Loucy (cell line): ENCODE measurements around the gene TRIB2.

Source experiments
- H2AFZ ChIP-seq: fragments of 200-600 bp; sonication (generic); 2 replicates; pipeline ENCODE4 v1.6.0; 2016; ENCODE audit warnings: antibody characterized with exemption, mild to moderate bottlenecking, low read length, moderate library complexity
- H3F3A ChIP-seq: fragments of 200-600 bp; 2 replicates; pipeline ENCODE4 v1.6.0; 2016; ENCODE audit warnings: antibody characterized with exemption, low read depth, mild to moderate bottlenecking
- H3K27me3 ChIP-seq: fragments of 200-600 bp; sonication (generic); 2 replicates; pipeline ENCODE4 v1.6.1; 2014; ENCODE audit warnings: low read length, mild to moderate bottlenecking; ENCODE audit not compliant: insufficient read depth, poor library complexity, severe bottlenecking
- H3K36me3 ChIP-seq: fragments of 200-600 bp; sonication (generic); 2 replicates; pipeline ENCODE4 v1.6.1; 2016; ENCODE audit warnings: low read length; ENCODE audit not compliant: insufficient read depth
- H3K4me1 ChIP-seq: fragments of 200-600 bp; sonication (generic); 2 replicates; pipeline ENCODE4 v1.5.1; 2014; ENCODE audit warnings: low read length, mild to moderate bottlenecking; ENCODE audit not compliant: insufficient read depth, poor library complexity, severe bottlenecking
- H3K4me2 ChIP-seq: fragments of 200-600 bp; sonication (generic); 2 replicates; pipeline ENCODE4 v1.6.0; 2014; ENCODE audit warnings: antibody characterized with exemption, low read length, low read depth, mild to moderate bottlenecking; ENCODE audit not compliant: poor library complexity, severe bottlenecking
- H3K4me3 ChIP-seq: fragments of 200-600 bp; sonication (generic); 2 replicates; pipeline ENCODE4 v1.5.1; 2014; ENCODE audit warnings: low read length, mild to moderate bottlenecking, mixed read lengths; ENCODE audit not compliant: poor library complexity, severe bottlenecking
- H3K79me2 ChIP-seq: fragments of 200-600 bp; sonication (generic); 2 replicates; pipeline ENCODE4 v1.6.1; 2014; ENCODE audit warnings: low read length; ENCODE audit not compliant: insufficient read depth
- H3K9ac ChIP-seq: fragments of 200-600 bp; sonication (generic); 2 replicates; pipeline ENCODE4 v1.6.0; 2014; ENCODE audit warnings: mild to moderate bottlenecking, low read depth, low read length, moderate library complexity; ENCODE audit not compliant: poor library complexity, severe bottlenecking
- H3K9me2 ChIP-seq: fragments of 200-600 bp; sonication (generic); replicated peaks from 2 replicates; pipeline ENCODE4 v1.6.1; 2016; ENCODE audit warnings: low read depth, low read length, mixed read lengths
- H3K9me3 ChIP-seq: fragments of 200-600 bp; sonication (generic); 2 replicates; pipeline ENCODE4 v1.6.1; 2014; ENCODE audit warnings: mild to moderate bottlenecking, antibody characterized with exemption, low read length, low read depth; ENCODE audit not compliant: insufficient read depth
- H4K20me1 ChIP-seq: fragments of 200-600 bp; sonication (generic); 2 replicates; pipeline ENCODE4 v1.6.0; 2014; ENCODE audit warnings: antibody characterized with exemption, low read length, mild to moderate bottlenecking; ENCODE audit not compliant: insufficient read depth, poor library complexity, severe bottlenecking
- EZH2phosphoT487 ChIP-seq: fragments of 200-600 bp; IDR thresholded peaks from 2 replicates; pipeline ENCODE4 v1.6.1; 2018; ENCODE audit warnings: antibody characterized with exemption, mild to moderate bottlenecking, moderate library complexity, borderline replicate concordance
- TF ChIP-seq, protein P1 (sequence below): fragments of 200-600 bp; sonication (generic); conservative IDR thresholded peaks from 2 replicates; pipeline ENCODE4 v1.5.1; 2014; ENCODE audit warnings: mild to moderate bottlenecking, antibody characterized with exemption, low read length

Gene TRIB2

GRCh38 chr2:12737738-12738485 lies 21.2 kb downstream of the TRIB2 start:
- Histone ChIP-seq H4K20me1 (peaks cover 10% of the 10 kb centered on the region), H3K9me2 (no peaks in the 10 kb centered on the region), H2AFZ (no peak overlapping the region), H3K4me3 (no peak overlapping the region), H3K4me1 (no peaks in the 10 kb centered on the region), H3K9ac (no peak overlapping the region), H3K9me3 (no peaks in the 10 kb centered on the region), H3K79me2 (peaks cover 16% of the 10 kb centered on the region; the same call in 1 of the 2 replicates), H3F3A (no peaks in the 10 kb centered on the region), H3K4me2 (no peak overlapping the region), H3K27me3 (no peaks in the 10 kb centered on the region), H3K36me3 (peaks cover 71% of the 10 kb centered on the region; the same call in 1 of the 2 replicates)
- no peak for TF ChIP-seq EZH2phosphoT487
- TF ChIP-seq, protein P1, sequence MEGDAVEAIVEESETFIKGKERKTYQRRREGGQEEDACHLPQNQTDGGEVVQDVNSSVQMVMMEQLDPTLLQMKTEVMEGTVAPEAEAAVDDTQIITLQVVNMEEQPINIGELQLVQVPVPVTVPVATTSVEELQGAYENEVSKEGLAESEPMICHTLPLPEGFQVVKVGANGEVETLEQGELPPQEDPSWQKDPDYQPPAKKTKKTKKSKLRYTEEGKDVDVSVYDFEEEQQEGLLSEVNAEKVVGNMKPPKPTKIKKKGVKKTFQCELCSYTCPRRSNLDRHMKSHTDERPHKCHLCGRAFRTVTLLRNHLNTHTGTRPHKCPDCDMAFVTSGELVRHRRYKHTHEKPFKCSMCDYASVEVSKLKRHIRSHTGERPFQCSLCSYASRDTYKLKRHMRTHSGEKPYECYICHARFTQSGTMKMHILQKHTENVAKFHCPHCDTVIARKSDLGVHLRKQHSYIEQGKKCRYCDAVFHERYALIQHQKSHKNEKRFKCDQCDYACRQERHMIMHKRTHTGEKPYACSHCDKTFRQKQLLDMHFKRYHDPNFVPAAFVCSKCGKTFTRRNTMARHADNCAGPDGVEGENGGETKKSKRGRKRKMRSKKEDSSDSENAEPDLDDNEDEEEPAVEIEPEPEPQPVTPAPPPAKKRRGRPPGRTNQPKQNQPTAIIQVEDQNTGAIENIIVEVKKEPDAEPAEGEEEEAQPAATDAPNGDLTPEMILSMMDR: no peak

DNA sequence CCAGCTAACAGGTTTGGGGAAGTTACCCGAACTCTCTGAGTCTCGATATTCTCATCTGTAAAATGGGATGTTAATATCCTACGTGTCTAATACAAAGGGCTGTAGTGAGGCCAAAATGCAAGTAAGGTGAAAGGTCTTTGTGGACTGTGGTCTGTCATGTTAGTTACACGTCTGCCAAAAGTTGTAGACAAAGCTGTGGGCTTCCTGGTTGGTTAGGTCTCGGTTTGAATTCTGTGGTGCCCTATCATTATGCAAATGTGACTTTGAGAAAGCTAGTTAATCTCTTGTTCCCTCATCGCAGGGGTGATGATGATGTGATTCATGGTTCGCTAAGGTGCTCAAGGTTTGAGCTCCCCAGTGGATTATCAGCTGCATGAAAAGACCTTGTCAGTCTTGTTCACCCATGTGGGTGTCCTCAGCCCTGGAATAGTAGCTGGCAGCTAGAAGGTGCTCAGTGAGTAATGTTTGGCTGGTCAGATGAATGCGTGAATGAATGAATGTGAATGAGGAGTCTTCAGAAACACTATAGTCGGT lies 23.1 kb downstream of the TRIB2 start:
- H4K20me1 ChIP-seq: peaks cover 10% of the 10 kb centered on the region
- H3K4me1 ChIP-seq: peaks cover 11% of the 10 kb centered on the region
- 0 out of 2 replicates have a peak, but pooled peaks cover 1% of the 10 kb centered on the region for H3K79me2 ChIP-seq
- peaks cover 69% of the 10 kb centered on the region; the same call in 1 of the 2 replicates for H3K36me3 ChIP-seq
- no peaks in the 10 kb centered on the region for H3K9me3 ChIP-seq
- no peak for TF ChIP-seq EZH2phosphoT487
- TF ChIP-seq, protein P1: no peak
- no peak overlapping the region for H3K4me2 ChIP-seq
- H3K27me3 ChIP-seq: no peaks in the 10 kb centered on the region
- H3K9ac ChIP-seq: no peak overlapping the region
- H2AFZ ChIP-seq: no peak overlapping the region
- no peaks in the 10 kb centered on the region for H3F3A ChIP-seq
- H3K4me3 ChIP-seq: no peak overlapping the region
- no peaks in the 10 kb centered on the region for H3K9me2 ChIP-seq

DNA sequence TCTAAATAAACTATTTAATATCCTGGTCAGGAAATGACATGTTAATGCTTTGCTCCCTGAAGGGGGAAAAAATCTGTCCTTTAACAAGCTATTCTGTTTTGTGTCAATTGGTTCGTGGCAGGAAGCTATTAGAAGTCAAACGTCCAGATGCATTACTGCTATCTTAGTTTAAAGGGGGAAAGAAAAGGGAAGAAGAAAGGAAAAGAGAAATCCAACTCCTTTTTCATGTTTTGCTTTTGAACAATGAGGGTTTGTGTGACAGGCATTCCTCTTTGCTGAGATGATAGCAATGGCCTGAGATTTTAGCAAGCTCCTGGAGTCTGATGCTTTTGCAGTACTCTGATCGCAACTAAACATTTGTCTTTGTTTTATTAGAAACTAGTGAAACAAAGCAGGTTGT lies 24.6 kb downstream of the TRIB2 start:
- Histone ChIP-seq H4K20me1 (peaks cover 6% of the 10 kb centered on the region), H3K4me3 (no peak overlapping the region), H3K36me3 (peaks cover 62% of the 10 kb centered on the region; the same call in 1 of the 2 replicates)

More for the DNA sequence above, 24.6 kb downstream of the TRIB2 start:
- TF ChIP-seq, protein P1: no peak
- TF ChIP-seq EZH2phosphoT487: no peak
- no peak overlapping the region for H2AFZ ChIP-seq
- H3K9me2 ChIP-seq: no peaks in the 10 kb centered on the region
- no peak overlapping the region for H3K9ac ChIP-seq
- no peaks in the 10 kb centered on the region for H3K27me3 ChIP-seq
- no peaks in the 10 kb centered on the region for H3K79me2 ChIP-seq
- H3K4me2 ChIP-seq: no peak overlapping the region
- no peaks in the 10 kb centered on the region for H3F3A ChIP-seq
- peaks cover 11% of the 10 kb centered on the region for H3K4me1 ChIP-seq
- no peaks in the 10 kb centered on the region for H3K9me3 ChIP-seq
